ENCODE measurements around the gene OCIAD1.
A peak's percentile ranks its signal among the peaks of the same experiment; 100 is the strongest.

OCIAD1 gene
- total RNA-seq: 50.0 to 76.1 (median 67.4) reads per million in 3 donors

GRCh38 chr4:48830706-48831531 is at the start of gene OCIAD1:
Gene OCIAD1, plus strand, starts transcription at chr4:48831088. Its CDS starts 1,537 bp downstream, at chr4:48832625.
- Histone ChIP-seq H3K9me3 (ENCODE audit: control insufficient read depth, low read length) (no peaks in the 10 kb centered on the region), H3K4me1 (ENCODE audit: control insufficient read depth, insufficient read depth, low read length, poor library complexity, severe bottlenecking) (no peaks in the 10 kb centered on the region), H3K27ac (ENCODE audit: insufficient read depth, low read length, poor library complexity, severe bottlenecking) (peak within 1 kb of the TSS; percentile 97), H3K4me3 (ENCODE audit: insufficient read depth, low read depth, low read length, poor library complexity, severe bottlenecking) (peak within 1 kb of the TSS; percentile 99), H3K27me3 (replicated peaks; ENCODE audit: control insufficient read depth, insufficient read depth, low read length, poor library complexity, severe bottlenecking) (no peaks in the 10 kb centered on the region), H3K36me3 (ENCODE audit: control insufficient read depth, insufficient read depth, low read length) (peaks cover 11% of the 10 kb centered on the region)
- DNase-seq: peak; percentile 92 to 94 (median 92)

- Histone ChIP-seq H3K27ac (ENCODE audit: insufficient read depth, low read length, poor library complexity, severe bottlenecking) (no peak overlapping the region), H3K9me3 (ENCODE audit: control insufficient read depth, low read length) (no peaks in the 10 kb centered on the region), H3K4me3 (ENCODE audit: insufficient read depth, low read depth, low read length, poor library complexity, severe bottlenecking) (no peak overlapping the region), H3K36me3 (ENCODE audit: control insufficient read depth, insufficient read depth, low read length) (no peaks in the 10 kb centered on the region), H3K27me3 (replicated peaks; ENCODE audit: control insufficient read depth, insufficient read depth, low read length, poor library complexity, severe bottlenecking) (no peaks in the 10 kb centered on the region), H3K4me1 (ENCODE audit: control insufficient read depth, insufficient read depth, low read length, poor library complexity, severe bottlenecking) (peaks cover 17% of the 10 kb centered on the region)
- no peak for DNase-seq
Measured at GRCh38 chr4:48781968-48782367, 48.9 kb upstream of the OCIAD1 start.

- H3K4me3 ChIP-seq (ENCODE audit: insufficient read depth, low read depth, low read length, poor library complexity, severe bottlenecking): no peak overlapping the region
- no peak for DNase-seq
- H3K27me3 ChIP-seq (replicated peaks; ENCODE audit: control insufficient read depth, insufficient read depth, low read length, poor library complexity, severe bottlenecking): no peaks in the 10 kb centered on the region
- no peaks in the 10 kb centered on the region for H3K4me1 ChIP-seq (ENCODE audit: control insufficient read depth, insufficient read depth, low read length, poor library complexity, severe bottlenecking)
- H3K36me3 ChIP-seq (ENCODE audit: control insufficient read depth, insufficient read depth, low read length): no peaks in the 10 kb centered on the region
- H3K27ac ChIP-seq (ENCODE audit: insufficient read depth, low read length, poor library complexity, severe bottlenecking): no peak overlapping the region
- no peaks in the 10 kb centered on the region for H3K9me3 ChIP-seq (ENCODE audit: control insufficient read depth, low read length)
Measured at GRCh38 chr4:48785302-48785701, 45.6 kb upstream of the OCIAD1 start.

GRCh38 chr4:48786549-48786948 is 44.3 kb upstream of the OCIAD1 start:
- H3K36me3 ChIP-seq (ENCODE audit: control insufficient read depth, insufficient read depth, low read length): no peaks in the 10 kb centered on the region
- H3K27ac ChIP-seq (ENCODE audit: insufficient read depth, low read length, poor library complexity, severe bottlenecking): no peak overlapping the region
- H3K9me3 ChIP-seq (ENCODE audit: control insufficient read depth, low read length): no peaks in the 10 kb centered on the region
- no peak for DNase-seq
- H3K4me3 ChIP-seq (ENCODE audit: insufficient read depth, low read depth, low read length, poor library complexity, severe bottlenecking): no peak overlapping the region
- no peaks in the 10 kb centered on the region for H3K4me1 ChIP-seq (ENCODE audit: control insufficient read depth, insufficient read depth, low read length, poor library complexity, severe bottlenecking)
- no peaks in the 10 kb centered on the region for H3K27me3 ChIP-seq (replicated peaks; ENCODE audit: control insufficient read depth, insufficient read depth, low read length, poor library complexity, severe bottlenecking)

GRCh38 chr4:48787056-48787455 is 43.8 kb upstream of the OCIAD1 start:
- H3K27me3 ChIP-seq (replicated peaks; ENCODE audit: control insufficient read depth, insufficient read depth, low read length, poor library complexity, severe bottlenecking): no peaks in the 10 kb centered on the region
- no peak overlapping the region for H3K4me3 ChIP-seq (ENCODE audit: insufficient read depth, low read depth, low read length, poor library complexity, severe bottlenecking)
- no peak overlapping the region for H3K27ac ChIP-seq (ENCODE audit: insufficient read depth, low read length, poor library complexity, severe bottlenecking)
- H3K9me3 ChIP-seq (ENCODE audit: control insufficient read depth, low read length): no peaks in the 10 kb centered on the region
- H3K36me3 ChIP-seq (ENCODE audit: control insufficient read depth, insufficient read depth, low read length): no peaks in the 10 kb centered on the region
- no peaks in the 10 kb centered on the region for H3K4me1 ChIP-seq (ENCODE audit: control insufficient read depth, insufficient read depth, low read length, poor library complexity, severe bottlenecking)
- DNase-seq: no peak

- no peak overlapping the region for H3K27ac ChIP-seq (ENCODE audit: insufficient read depth, low read length, poor library complexity, severe bottlenecking)
- no peaks in the 10 kb centered on the region for H3K36me3 ChIP-seq (ENCODE audit: control insufficient read depth, insufficient read depth, low read length)
- H3K9me3 ChIP-seq (ENCODE audit: control insufficient read depth, low read length): no peaks in the 10 kb centered on the region
- H3K4me1 ChIP-seq (ENCODE audit: control insufficient read depth, insufficient read depth, low read length, poor library complexity, severe bottlenecking): no peaks in the 10 kb centered on the region
- no peak overlapping the region for H3K4me3 ChIP-seq (ENCODE audit: insufficient read depth, low read depth, low read length, poor library complexity, severe bottlenecking)
- H3K27me3 ChIP-seq (replicated peaks; ENCODE audit: control insufficient read depth, insufficient read depth, low read length, poor library complexity, severe bottlenecking): no peaks in the 10 kb centered on the region
- no peak for DNase-seq
Measured at GRCh38 chr4:48790561-48790960, 40.3 kb upstream of the OCIAD1 start.

- Histone ChIP-seq H3K36me3 (ENCODE audit: control insufficient read depth, insufficient read depth, low read length) (no peaks in the 10 kb centered on the region), H3K4me3 (ENCODE audit: insufficient read depth, low read depth, low read length, poor library complexity, severe bottlenecking) (no peak overlapping the region), H3K27me3 (replicated peaks; ENCODE audit: control insufficient read depth, insufficient read depth, low read length, poor library complexity, severe bottlenecking) (no peaks in the 10 kb centered on the region), H3K27ac (ENCODE audit: insufficient read depth, low read length, poor library complexity, severe bottlenecking) (no peak overlapping the region), H3K4me1 (ENCODE audit: control insufficient read depth, insufficient read depth, low read length, poor library complexity, severe bottlenecking) (no peaks in the 10 kb centered on the region), H3K9me3 (ENCODE audit: control insufficient read depth, low read length) (no peaks in the 10 kb centered on the region)
- no peak for DNase-seq
Measured at GRCh38 chr4:48791313-48791712, 39.6 kb upstream of the OCIAD1 start.

GRCh38 chr4:48792348-48793006 is 38.4 kb upstream of the OCIAD1 start:
- no peaks in the 10 kb centered on the region for H3K36me3 ChIP-seq (ENCODE audit: control insufficient read depth, insufficient read depth, low read length)
- DNase-seq: no peak
- no peaks in the 10 kb centered on the region for H3K27me3 ChIP-seq (replicated peaks; ENCODE audit: control insufficient read depth, insufficient read depth, low read length, poor library complexity, severe bottlenecking)
- no peak overlapping the region for H3K4me3 ChIP-seq (ENCODE audit: insufficient read depth, low read depth, low read length, poor library complexity, severe bottlenecking)
- H3K4me1 ChIP-seq (ENCODE audit: control insufficient read depth, insufficient read depth, low read length, poor library complexity, severe bottlenecking): no peaks in the 10 kb centered on the region
- H3K27ac ChIP-seq (ENCODE audit: insufficient read depth, low read length, poor library complexity, severe bottlenecking): no peak overlapping the region
- H3K9me3 ChIP-seq (ENCODE audit: control insufficient read depth, low read length): no peaks in the 10 kb centered on the region

- Histone ChIP-seq H3K27ac (ENCODE audit: insufficient read depth, low read length, poor library complexity, severe bottlenecking) (no peak overlapping the region), H3K36me3 (ENCODE audit: control insufficient read depth, insufficient read depth, low read length) (no peaks in the 10 kb centered on the region), H3K27me3 (replicated peaks; ENCODE audit: control insufficient read depth, insufficient read depth, low read length, poor library complexity, severe bottlenecking) (no peaks in the 10 kb centered on the region), H3K4me3 (ENCODE audit: insufficient read depth, low read depth, low read length, poor library complexity, severe bottlenecking) (no peak overlapping the region), H3K9me3 (ENCODE audit: control insufficient read depth, low read length) (no peaks in the 10 kb centered on the region), H3K4me1 (ENCODE audit: control insufficient read depth, insufficient read depth, low read length, poor library complexity, severe bottlenecking) (no peaks in the 10 kb centered on the region)
- no peak for DNase-seq
Measured at GRCh38 chr4:48795108-48795507, 35.8 kb upstream of the OCIAD1 start.

GRCh38 chr4:48796191-48796926 is 34.5 kb upstream of the OCIAD1 start:
- no peaks in the 10 kb centered on the region for H3K4me1 ChIP-seq (ENCODE audit: control insufficient read depth, insufficient read depth, low read length, poor library complexity, severe bottlenecking)
- no peaks in the 10 kb centered on the region for H3K9me3 ChIP-seq (ENCODE audit: control insufficient read depth, low read length)

More at GRCh38 chr4:48796191-48796926, 34.5 kb upstream of the OCIAD1 start:
- DNase-seq: no peak
- no peaks in the 10 kb centered on the region for H3K36me3 ChIP-seq (ENCODE audit: control insufficient read depth, insufficient read depth, low read length)
- no peaks in the 10 kb centered on the region for H3K27me3 ChIP-seq (replicated peaks; ENCODE audit: control insufficient read depth, insufficient read depth, low read length, poor library complexity, severe bottlenecking)
- no peak overlapping the region for H3K4me3 ChIP-seq (ENCODE audit: insufficient read depth, low read depth, low read length, poor library complexity, severe bottlenecking)
- H3K27ac ChIP-seq (ENCODE audit: insufficient read depth, low read length, poor library complexity, severe bottlenecking): no peak overlapping the region
